Choroid plexus epithelial cell (primary cell): Measurements from ENCODE around the gene SPPL2B.

Experiments
- DNase-seq: peaks from one replicate; pipeline ENCODE4 v3.0.0-alpha.2; 2010; ENCODE audit warnings: low read depth
- H3K4me3 ChIP-seq: 2 replicates; pipeline ENCODE4 v1.5.1; 2011; ENCODE audit warnings: low read depth, mild to moderate bottlenecking, control low read depth, low read length, moderate library complexity
- TF ChIP-seq, protein P1 (sequence below): conservative IDR thresholded peaks from 2 replicates; pipeline ENCODE4 v1.5.1; 2011; ENCODE audit warnings: low read depth, mild to moderate bottlenecking, control low read depth, inconsistent platforms, low read length, moderate library complexity

The SPPL2B gene

GRCh38 chr19:2325281-2326046 lies 3.0 kb upstream of the SPPL2B start:
- DNase-seq, result no peak
- TF ChIP-seq, protein P1, sequence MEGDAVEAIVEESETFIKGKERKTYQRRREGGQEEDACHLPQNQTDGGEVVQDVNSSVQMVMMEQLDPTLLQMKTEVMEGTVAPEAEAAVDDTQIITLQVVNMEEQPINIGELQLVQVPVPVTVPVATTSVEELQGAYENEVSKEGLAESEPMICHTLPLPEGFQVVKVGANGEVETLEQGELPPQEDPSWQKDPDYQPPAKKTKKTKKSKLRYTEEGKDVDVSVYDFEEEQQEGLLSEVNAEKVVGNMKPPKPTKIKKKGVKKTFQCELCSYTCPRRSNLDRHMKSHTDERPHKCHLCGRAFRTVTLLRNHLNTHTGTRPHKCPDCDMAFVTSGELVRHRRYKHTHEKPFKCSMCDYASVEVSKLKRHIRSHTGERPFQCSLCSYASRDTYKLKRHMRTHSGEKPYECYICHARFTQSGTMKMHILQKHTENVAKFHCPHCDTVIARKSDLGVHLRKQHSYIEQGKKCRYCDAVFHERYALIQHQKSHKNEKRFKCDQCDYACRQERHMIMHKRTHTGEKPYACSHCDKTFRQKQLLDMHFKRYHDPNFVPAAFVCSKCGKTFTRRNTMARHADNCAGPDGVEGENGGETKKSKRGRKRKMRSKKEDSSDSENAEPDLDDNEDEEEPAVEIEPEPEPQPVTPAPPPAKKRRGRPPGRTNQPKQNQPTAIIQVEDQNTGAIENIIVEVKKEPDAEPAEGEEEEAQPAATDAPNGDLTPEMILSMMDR, result no peak

DNA sequence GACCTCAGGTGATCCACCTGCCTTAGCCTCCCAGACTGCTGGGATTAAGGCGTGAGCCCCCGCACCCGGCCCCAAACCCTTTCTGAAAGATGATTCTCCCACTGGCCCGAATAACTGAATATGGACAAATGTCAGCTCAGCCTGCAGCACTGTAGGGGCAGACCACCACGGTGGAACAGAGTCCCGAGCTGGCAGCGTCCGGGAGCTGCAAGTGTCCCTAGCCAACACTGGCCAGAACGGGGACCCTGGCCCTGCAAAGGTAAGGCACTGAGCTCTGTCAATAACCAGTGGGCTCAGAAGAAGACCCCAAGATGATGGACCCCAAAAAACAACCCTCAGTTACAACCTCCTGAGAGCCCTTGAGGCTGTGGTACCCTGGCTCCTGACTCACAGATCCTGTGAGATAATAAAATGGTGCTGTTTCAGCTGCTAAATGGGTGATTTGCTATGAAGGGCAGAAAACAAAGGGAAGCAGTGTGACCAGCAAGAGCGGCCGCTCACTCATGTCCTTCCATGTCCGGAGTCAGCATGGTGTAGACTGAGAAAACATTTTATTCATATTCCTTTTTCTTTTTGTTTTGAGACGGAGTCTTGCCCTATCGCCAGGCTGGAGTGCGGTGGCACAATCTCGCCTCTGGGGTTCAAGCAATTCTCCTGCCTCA lies 1.7 kb upstream of the SPPL2B start:
- DNase-seq, result no peak
- TF ChIP-seq, protein P1, result no peak
- H3K4me3 ChIP-seq, result no peak overlapping the region

More at GRCh38 chr19:2325281-2326046, 3.0 kb upstream of the SPPL2B start:
- H3K4me3 ChIP-seq, result no peak overlapping the region

GRCh38 chr19:2327773-2328400 lies 597 bp upstream of the SPPL2B start:
- DNase-seq, result peak; percentile 94
- TF ChIP-seq, protein P1, result no peak
- peak overlapping the region; percentile 86 for H3K4me3 ChIP-seq

DNA sequence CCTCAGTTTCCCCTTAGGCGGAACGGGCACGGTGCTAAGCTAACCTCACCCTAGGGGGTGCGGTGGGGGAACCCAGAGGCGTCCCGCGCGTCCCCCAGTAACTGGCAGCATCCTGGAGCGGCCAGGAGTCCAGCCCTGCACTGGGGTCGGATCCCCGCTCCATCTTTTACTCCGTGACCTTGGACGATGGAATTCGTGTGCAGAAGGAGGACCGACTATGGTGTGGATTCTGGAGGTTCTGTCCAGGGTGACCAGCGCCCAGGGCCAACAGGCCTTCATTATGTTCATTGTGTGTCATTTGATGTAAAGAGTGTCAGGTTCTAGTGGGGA lies 630 bp downstream of the SPPL2B start:
- H3K4me3 ChIP-seq, result peak overlapping the region; percentile 86
- TF ChIP-seq, protein P1, result no peak
- no peak for DNase-seq

- peak overlapping the region; percentile 86 for H3K4me3 ChIP-seq
- no peak for DNase-seq
- TF ChIP-seq, protein P1, result no peak
Observed at GRCh38 chr19:2329501-2329916, 1.0 kb downstream of the SPPL2B start.

GRCh38 chr19:2330255-2330631 lies 1.8 kb downstream of the SPPL2B start:
- no peak overlapping the region for H3K4me3 ChIP-seq
- no peak for DNase-seq
- TF ChIP-seq, protein P1, result no peak
